Epithelial cell of alveolus of lung (primary cell): ENCODE results near the gene CYP21A2. TPM values are rescaled to one million over a fixed set of nuclear protein-coding genes. Genes with fewer than 3 reads are reported as not detected.

Experiments used
- total RNA-seq: library from RNA; depleted of rRNA; stranded (reverse); fragments of >200 nt; gene quantifications from 2 replicates; pipeline ENCODE4 v1.2.1, GENCODE V29; 2015

CYP21A2 gene
- total RNA-seq: not detected in 2 replicates

GRCh38 chr6:32037598-32038524 lies at the start of gene CYP21A2:
CYP21A2 (plus strand) TSS chr6:32038415; CDS start chr6:32038423, 8 bp downstream.

GRCh38 chr6:32014547-32014946 lies 23.7 kb upstream of the CYP21A2 start, which contains the start of gene C4B:
C4B (plus strand) TSS chr6:32014795; CDS start chr6:32014846, 51 bp downstream.

Other genes starting within 250 kb of the CYP21A2 start
- gene VARS1, start 242.7 kb upstream of the CYP21A2 start, total RNA-seq: 44.4 and 93.2 TPM in 2 replicates
- 75.9 and 82.9 TPM in 2 replicates for gene LSM2, start 231.4 kb upstream of the CYP21A2 start, total RNA-seq
- gene HSPA1L, start 223.1 kb upstream of the CYP21A2 start, total RNA-seq: 0.48 and 0.78 TPM in 2 replicates
- gene HSPA1A, start 222.9 kb upstream of the CYP21A2 start, total RNA-seq: 54.6 and 130 TPM in 2 replicates
- 56.9 and 72.9 TPM in 2 replicates for gene HSPA1B, start 210.7 kb upstream of the CYP21A2 start, total RNA-seq
- 47.8 and 53.7 TPM in 2 replicates for gene NEU1, start 175.6 kb upstream of the CYP21A2 start, total RNA-seq
- gene SLC44A4, start 159.4 kb upstream of the CYP21A2 start, total RNA-seq: 1.0 TPM in 1 of 2 replicates, not detected in the other
- gene EHMT2, start 140.7 kb upstream of the CYP21A2 start, total RNA-seq: 43.0 and 43.1 TPM in 2 replicates
- gene ZBTB12, start 136.3 kb upstream of the CYP21A2 start, total RNA-seq: 2.0 and 2.1 TPM in 2 replicates
- gene C2, start 110.7 kb upstream of the CYP21A2 start, total RNA-seq: 0.65 and 4.8 TPM in 2 replicates
- 5.2 and 10.7 TPM in 2 replicates for gene CFB, start 92.3 kb upstream of the CYP21A2 start, total RNA-seq
- gene NELFE, start 79.4 kb upstream of the CYP21A2 start, total RNA-seq: 80.6 and 127 TPM in 2 replicates
- gene SKIC2, start 79.2 kb upstream of the CYP21A2 start, total RNA-seq: 40.0 and 43.1 TPM in 2 replicates
- 13.3 and 24.6 TPM in 2 replicates for gene DXO, start 66.3 kb upstream of the CYP21A2 start, total RNA-seq
- gene C4A, start 56.4 kb upstream of the CYP21A2 start, total RNA-seq: 0.52 and 13.6 TPM in 2 replicates
- gene C4B, start 23.6 kb upstream of the CYP21A2 start, total RNA-seq: 0.39 and 9.3 TPM in 2 replicates
- gene TNXB, start 70.9 kb downstream of the CYP21A2 start, total RNA-seq: 0.52 and 34.1 TPM in 2 replicates
- gene ATF6B, start 89.8 kb downstream of the CYP21A2 start, total RNA-seq: 20.9 and 43.1 TPM in 2 replicates
- gene FKBPL, start 91.9 kb downstream of the CYP21A2 start, total RNA-seq: 2.6 and 5.7 TPM in 2 replicates
- 0.78 and 6.7 TPM in 2 replicates for gene PRRT1, start 113.5 kb downstream of the CYP21A2 start, total RNA-seq
- 19.8 and 26.9 TPM in 2 replicates for gene PPT2, start 115.7 kb downstream of the CYP21A2 start, total RNA-seq
- gene EGFL8, start 126.2 kb downstream of the CYP21A2 start, total RNA-seq: 1.0 and 9.7 TPM in 2 replicates
- 78.7 and 117 TPM in 2 replicates for gene AGPAT1, start 137.7 kb downstream of the CYP21A2 start, total RNA-seq
- gene RNF5, start 140.0 kb downstream of the CYP21A2 start, total RNA-seq: 55.0 and 69.3 TPM in 2 replicates
- gene AGER, start 145.8 kb downstream of the CYP21A2 start, total RNA-seq: 0.65 and 7.7 TPM in 2 replicates
- gene PBX2, start 151.8 kb downstream of the CYP21A2 start, total RNA-seq: 40.1 and 40.2 TPM in 2 replicates
- gene GPSM3, start 154.2 kb downstream of the CYP21A2 start, total RNA-seq: 9.7 and 17.7 TPM in 2 replicates
- 3.2 and 4.0 TPM in 2 replicates for gene NOTCH4, start 185.7 kb downstream of the CYP21A2 start, total RNA-seq